COLO668 (cell line): ENCODE results near the gene GOLGA8K.
"Not testable (repeated sequence)": the region's sequence is repeated elsewhere in the genome, so short reads cannot be mapped to it uniquely, and the experiment has no call there.

Source experiments
- DNase-seq: peaks from one replicate; lab custom pipeline; 2025; ENCODE audit not compliant: unreplicated experiment; lab: John Stamatoyannopoulos, UW

The GOLGA8K gene

GRCh38 chr15:32358462-32358861 lies 44.6 kb downstream of the GOLGA8K start:
- DNase-seq: not testable (repeated sequence)

- not testable (repeated sequence) for DNase-seq
Measured at GRCh38 chr15:32356909-32357308, 46.2 kb downstream of the GOLGA8K start.

GRCh38 chr15:32352748-32353147 lies 50.3 kb downstream of the GOLGA8K start:
- not testable (repeated sequence) for DNase-seq

GRCh38 chr15:32350563-32351220 lies 52.4 kb downstream of the GOLGA8K start:
- DNase-seq: not testable (repeated sequence)

GRCh38 chr15:32347037-32347436 lies 56.1 kb downstream of the GOLGA8K start:
- not testable (repeated sequence) for DNase-seq

GRCh38 chr15:32345978-32346547 lies 57.0 kb downstream of the GOLGA8K start:
- DNase-seq: not testable (repeated sequence)

GRCh38 chr15:32343921-32344320 lies 59.2 kb downstream of the GOLGA8K start:
- not testable (repeated sequence) for DNase-seq
